Parathyroid adenoma (tissue), 2 donors: ENCODE data around the gene CBX3.

ENCODE experiments used
- H2AFZ ChIP-seq: fragments of 300-600 bp; sonication (generic); one replicate; pipeline ENCODE4 v1.7.0; 2017; ENCODE audit warnings: antibody characterized with exemption, mild to moderate bottlenecking
- H3K27ac ChIP-seq: fragments of 300-600 bp; sonication (generic); one replicate; pipeline ENCODE4 v1.7.0; 2017
- H3K27me3 ChIP-seq: fragments of 300-600 bp; sonication (generic); one replicate; pipeline ENCODE4 v1.7.0; 2017; ENCODE audit warnings: low read length; ENCODE audit not compliant: control insufficient read depth, insufficient read depth
- H3K36me3 ChIP-seq: fragments of 300-600 bp; sonication (generic); one replicate; pipeline ENCODE4 v1.7.0; 2017; ENCODE audit warnings: low read length; ENCODE audit not compliant: control insufficient read depth, insufficient read depth
- H3K4me1 ChIP-seq: fragments of 300-600 bp; sonication (generic); one replicate; pipeline ENCODE4 v1.7.0; 2017; ENCODE audit warnings: control low read depth
- H3K4me2 ChIP-seq: fragments of 300-600 bp; sonication (generic); one replicate; pipeline ENCODE4 v1.7.0; 2017; ENCODE audit warnings: low read length
- H3K4me3 ChIP-seq: fragments of 300-600 bp; sonication (generic); one replicate; pipeline ENCODE4 v1.7.0; 2017; ENCODE audit warnings: low read depth, low read length
- H3K79me2 ChIP-seq: fragments of 300-600 bp; sonication (generic); one replicate; pipeline ENCODE4 v1.7.0; 2017; ENCODE audit warnings: control low read depth
- H3K9ac ChIP-seq: fragments of 300-600 bp; sonication (generic); one replicate; pipeline ENCODE4 v1.7.0; 2017; ENCODE audit warnings: mild to moderate bottlenecking
- H3K9me3 ChIP-seq: fragments of 300-600 bp; sonication (generic); one replicate; pipeline ENCODE4 v1.7.0; 2017; ENCODE audit warnings: low read length; ENCODE audit not compliant: control insufficient read depth
- CTCF ChIP-seq: fragments of 300-600 bp; sonication (generic); IDR thresholded peaks from one replicate; pipeline ENCODE4 v1.7.0; 2017; ENCODE audit warnings: antibody characterized with exemption, mild to moderate bottlenecking
- donor health status: primary hyperparathyroidism.

Gene CBX3

DNA sequence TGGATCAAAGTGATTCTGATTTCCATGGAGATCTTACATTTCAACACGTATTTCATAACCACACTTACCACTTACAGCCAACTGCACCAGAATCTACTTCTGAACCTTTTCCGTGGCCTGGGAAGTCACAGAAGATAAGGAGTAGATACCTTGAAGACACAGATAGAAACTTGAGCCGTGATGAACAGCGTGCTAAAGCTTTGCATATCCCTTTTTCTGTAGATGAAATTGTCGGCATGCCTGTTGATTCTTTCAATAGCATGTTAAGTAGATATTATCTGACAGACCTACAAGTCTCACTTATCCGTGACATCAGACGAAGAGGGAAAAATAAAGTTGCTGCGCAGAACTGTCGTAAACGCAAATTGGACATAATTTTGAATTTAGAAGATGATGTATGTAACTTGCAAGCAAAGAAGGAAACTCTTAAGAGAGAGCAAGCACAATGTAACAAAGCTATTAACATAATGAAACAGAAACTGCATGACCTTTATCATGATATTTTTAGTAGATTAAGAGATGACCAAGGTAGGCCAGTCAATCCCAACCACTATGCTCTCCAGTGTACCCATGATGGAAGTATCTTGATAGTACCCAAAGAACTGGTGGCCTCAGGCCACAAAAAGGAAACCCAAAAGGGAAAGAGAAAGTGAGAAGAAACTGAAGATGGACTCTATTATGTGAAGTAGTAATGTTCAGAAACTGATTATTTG lies 16.3 kb upstream of the CBX3 start:
- Histone ChIP-seq H3K36me3 (no peaks in the 10 kb centered on the region), H3K4me3 (no peak overlapping the region), H3K4me1 (peaks cover 2% of the 10 kb centered on the region), H3K9ac (no peak overlapping the region), H3K4me2 (no peak overlapping the region), H3K9me3 (no peaks in the 10 kb centered on the region), H3K27ac (no peak overlapping the region), H2AFZ (no peak overlapping the region), H3K27me3 (no peaks in the 10 kb centered on the region), H3K79me2 (no peaks in the 10 kb centered on the region)
- TF ChIP-seq CTCF = no peak

GRCh38 chr7:26185844-26186180 lies 15.7 kb upstream of the CBX3 start:
- no peak overlapping the region for H3K4me3 ChIP-seq
- H3K27me3 ChIP-seq = no peaks in the 10 kb centered on the region
- TF ChIP-seq CTCF = no peak
- H3K9ac ChIP-seq = no peak overlapping the region
- no peaks in the 10 kb centered on the region for H3K9me3 ChIP-seq
- no peak overlapping the region for H2AFZ ChIP-seq
- no peaks in the 10 kb centered on the region for H3K36me3 ChIP-seq
- H3K4me2 ChIP-seq = no peak overlapping the region
- H3K79me2 ChIP-seq = no peaks in the 10 kb centered on the region
- H3K4me1 ChIP-seq = peaks cover 6% of the 10 kb centered on the region
- no peak overlapping the region for H3K27ac ChIP-seq

- H3K9ac ChIP-seq = no peak overlapping the region
- no peak for TF ChIP-seq CTCF
- no peaks in the 10 kb centered on the region for H3K9me3 ChIP-seq
- no peak overlapping the region for H3K27ac ChIP-seq
- H3K4me1 ChIP-seq = peaks cover 7% of the 10 kb centered on the region
- H3K4me2 ChIP-seq = no peak overlapping the region
- H3K27me3 ChIP-seq = no peaks in the 10 kb centered on the region
- H3K79me2 ChIP-seq = no peaks in the 10 kb centered on the region
- no peak overlapping the region for H3K4me3 ChIP-seq
- no peak overlapping the region for H2AFZ ChIP-seq
- no peaks in the 10 kb centered on the region for H3K36me3 ChIP-seq
Measured at GRCh38 chr7:26186364-26187311, 14.9 kb upstream of the CBX3 start.

DNA sequence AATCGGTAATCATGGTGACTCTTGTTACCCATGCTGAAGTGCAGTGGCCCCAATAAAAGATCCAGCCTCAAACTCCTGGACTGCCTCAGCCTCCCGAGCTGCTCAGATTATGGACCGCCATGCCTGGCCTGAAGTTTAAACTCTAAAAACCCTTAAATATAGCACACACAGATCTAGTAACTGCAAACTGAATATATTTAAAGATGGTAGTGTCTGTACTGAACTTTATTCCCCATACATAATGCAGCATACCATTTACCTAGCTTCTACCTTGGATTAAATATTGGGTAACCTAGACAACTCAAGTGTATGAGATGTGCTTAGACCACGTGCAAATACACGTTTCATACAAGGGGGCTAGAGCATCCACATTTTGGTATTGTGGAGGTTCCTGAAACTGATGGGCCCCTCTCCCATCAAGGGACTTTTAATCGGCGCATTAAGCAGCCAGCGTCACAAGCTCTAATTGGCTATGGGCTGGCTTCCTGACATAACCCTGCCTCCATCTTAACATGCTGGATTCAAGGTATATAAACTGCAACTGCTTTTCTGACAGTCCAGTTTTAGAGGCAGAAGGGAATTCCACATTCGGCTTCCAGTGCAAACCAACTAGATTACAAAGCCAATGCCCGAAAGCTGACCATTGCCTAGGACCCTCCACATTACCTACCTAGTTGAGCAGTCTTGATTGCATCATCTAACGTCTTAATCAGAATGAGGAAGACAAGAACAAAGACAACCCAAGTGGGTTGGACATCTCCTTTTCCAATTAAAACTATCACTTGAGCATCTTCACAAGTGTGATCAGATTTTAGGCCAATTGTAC lies 14.0 kb upstream of the CBX3 start:
- Histone ChIP-seq H3K27ac (peak overlapping the region; percentile 2), H2AFZ (no peak overlapping the region), H3K4me3 (no peak overlapping the region), H3K4me1 (peaks cover 15% of the 10 kb centered on the region), H3K79me2 (no peaks in the 10 kb centered on the region), H3K36me3 (peaks cover 1% of the 10 kb centered on the region), H3K9ac (no peak overlapping the region), H3K4me2 (no peak overlapping the region), H3K27me3 (no peaks in the 10 kb centered on the region), H3K9me3 (no peaks in the 10 kb centered on the region)
- no peak for TF ChIP-seq CTCF
